Left lobe of liver (tissue), 2 donors: ENCODE results near the gene CD69. TPM values are rescaled to one million over a fixed set of nuclear protein-coding genes. Genes with fewer than 3 reads are reported as not detected.

Experiments
- ATAC-seq: fragments of 200-7000 bp; cut with Tn5 transposase; one replicate; pipeline ENCODE4 v1.9.1; 2020; ENCODE audit warnings: mild to moderate bottlenecking, moderate library complexity
- DNase-seq: peaks from one replicate; pipeline ENCODE4 v3.0.0-alpha.2; 2020; ENCODE audit warnings: low spot score
- total RNA-seq: library from RNA; stranded (reverse); gene quantifications from one replicate; pipeline ENCODE4 v1.2.1, GENCODE V29; 2021
- donor health status: DM: no; HTN: no; CAD: no; lungs with moderate emphysema.
- donor health status: DM: no; HTN: yes; CAD: no.

CD69 gene
- total RNA-seq, 1 donor from 2014 or later = 0.53 TPM

- ATAC-seq (no peak), DNase-seq (no peak)
These were observed 22.1 kb upstream of the CD69 start for GRCh38 chr12:9782547-9783382.

GRCh38 chr12:9781360-9781759 lies 20.7 kb upstream of the CD69 start:
- DNase-seq (no peak), ATAC-seq (no peak)

GRCh38 chr12:9779209-9779608 lies 18.5 kb upstream of the CD69 start:
- DNase-seq (no peak), ATAC-seq (no peak)

GRCh38 chr12:9776781-9777180 lies 16.1 kb upstream of the CD69 start:
- DNase-seq (no peak), ATAC-seq (no peak)

- ATAC-seq = no peak
- DNase-seq = no peak
These were observed 12.6 kb upstream of the CD69 start for GRCh38 chr12:9773216-9773877.

- DNase-seq = no peak
- no peak for ATAC-seq
These were observed 2.3 kb upstream of the CD69 start for GRCh38 chr12:9763025-9763424.

- DNase-seq (no peak), ATAC-seq (no peak)
These were observed 1.7 kb upstream of the CD69 start for GRCh38 chr12:9762369-9762768.

GRCh38 chr12:9761419-9761781 lies 699 bp upstream of the CD69 start:
- no peak for ATAC-seq
- no peak for DNase-seq

- ATAC-seq = no peak
- DNase-seq = no peak
These were observed 581 bp downstream of the CD69 start for GRCh38 chr12:9760120-9760519.

GRCh38 chr12:9759694-9760093 lies 1.0 kb downstream of the CD69 start:
- ATAC-seq (no peak), DNase-seq (no peak)

- no peak for DNase-seq
- ATAC-seq = no peak
These were observed 2.6 kb downstream of the CD69 start for GRCh38 chr12:9758119-9758518.

- no peak for ATAC-seq
- no peak for DNase-seq
These were observed 3.2 kb downstream of the CD69 start for GRCh38 chr12:9757433-9758025.

- ATAC-seq (no peak), DNase-seq (no peak)
These were observed 4.0 kb downstream of the CD69 start for GRCh38 chr12:9756706-9757105.

GRCh38 chr12:9756170-9756569 lies 4.5 kb downstream of the CD69 start:
- no peak for DNase-seq
- no peak for ATAC-seq

- no peak for DNase-seq
- ATAC-seq = no peak
These were observed 5.1 kb downstream of the CD69 start for GRCh38 chr12:9755567-9755966.

GRCh38 chr12:9755035-9755434 lies 5.7 kb downstream of the CD69 start:
- ATAC-seq (no peak), DNase-seq (no peak)

GRCh38 chr12:9754099-9754927 lies 6.4 kb downstream of the CD69 start:
- ATAC-seq (no peak), DNase-seq (no peak)

GRCh38 chr12:9753498-9753897 lies 7.2 kb downstream of the CD69 start:
- DNase-seq = no peak
- no peak for ATAC-seq

GRCh38 chr12:9753073-9753472 lies 7.6 kb downstream of the CD69 start:
- DNase-seq = no peak
- ATAC-seq = no peak

- ATAC-seq (no peak), DNase-seq (no peak)
These were observed 8.4 kb downstream of the CD69 start for GRCh38 chr12:9752145-9752933.
